Thoracic aorta (tissue), 2 donors: Measurements from ENCODE around the gene RASAL3. TPM values are rescaled to one million over a fixed set of nuclear protein-coding genes. Genes with fewer than 3 reads are reported as not detected.

Experiments used
- ATAC-seq: fragments of 150-250 bp; one replicate; pipeline ENCODE4 v1.8.0; 2017; ENCODE audit warnings: low read depth; ENCODE audit not compliant: insufficient number of reproducible peaks, low FRiP score
- DNase-seq: peaks from one replicate; pipeline ENCODE4 v3.0.0-alpha.2; 2020; ENCODE audit warnings: low spot score
- H3K27ac ChIP-seq, 2 donors: fragments of 200-600 bp; sonication (generic); 1 replicate in 1 of 2; 2 replicates in 1 of 2; pipeline ENCODE4 v1.5.1; 2016; ENCODE audit warnings: mild to moderate bottlenecking in 2 of 2, moderate library complexity in 2 of 2
- H3K27me3 ChIP-seq: fragments of 200-600 bp; sonication (generic); replicated peaks from 2 replicates; pipeline ENCODE4 v1.6.0; 2016; ENCODE audit warnings: mild to moderate bottlenecking; ENCODE audit not compliant: insufficient read depth
- H3K36me3 ChIP-seq: fragments of 200-600 bp; sonication (generic); one replicate; pipeline ENCODE4 v1.5.1; 2016
- H3K4me1 ChIP-seq, 2 donors: fragments of 200-600 bp; sonication (generic); 1 replicate in 1 of 2; 2 replicates in 1 of 2; pipeline versions ENCODE4 v1.5.1 to v1.6.0; 2016; ENCODE audit warnings: low read depth in 2 of 2, mild to moderate bottlenecking in 1 of 2; ENCODE audit not compliant: control insufficient read depth in 1 of 2
- H3K4me3 ChIP-seq: fragments of 200-600 bp; sonication (generic); 2 replicates; pipeline ENCODE4 v1.5.1; 2016; ENCODE audit warnings: mild to moderate bottlenecking
- H3K9me3 ChIP-seq: fragments of 200-600 bp; sonication (generic); 2 replicates; pipeline ENCODE4 v1.5.1; 2016
- CTCF ChIP-seq: fragments of 200-600 bp; sonication (generic); IDR thresholded peaks from one replicate; pipeline ENCODE4 v1.5.1; 2019; ENCODE audit warnings: antibody characterized with exemption
- total RNA-seq, 2 donors: library from RNA; depleted of rRNA; stranded (reverse); fragments of >200 nt; gene quantifications; one replicate each; pipeline versions ENCODE4 v1.1.0 to v1.2.3, GENCODE V29; 2016

The RASAL3 gene
- total RNA-seq, 2 donors from 2014 or later, result 4.1 to 5.1 TPM

DNA sequence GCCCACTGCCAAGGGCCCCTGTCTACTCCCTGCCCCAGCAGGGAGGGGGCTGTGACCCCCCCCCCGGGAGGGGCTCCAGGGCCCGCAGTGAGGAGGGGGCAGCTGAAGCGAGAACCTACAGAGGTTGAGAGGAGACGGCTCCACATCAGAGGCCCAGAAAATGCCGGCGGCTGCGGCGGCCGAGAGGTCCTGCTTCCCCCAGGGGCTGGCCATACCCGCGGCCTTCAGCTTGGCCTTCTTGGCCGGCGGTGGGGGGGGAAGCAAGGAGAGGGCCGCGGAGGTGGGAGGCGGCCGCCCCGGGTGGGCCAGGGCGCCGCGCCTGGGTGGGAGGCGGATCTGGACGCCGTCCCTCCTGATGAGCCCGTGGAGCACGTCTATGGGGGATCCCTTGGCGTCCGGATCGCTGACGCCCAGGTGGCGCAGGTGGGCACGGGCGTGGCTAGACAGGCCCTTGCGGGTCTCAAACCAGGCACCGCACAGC lies 36.3 kb downstream of the RASAL3 start:
- Histone ChIP-seq H3K36me3 (peaks cover 58% of the 10 kb centered on the region), H3K4me1 (peaks cover 15 to 23% of the 10 kb centered on the region in 2 donors), H3K4me3 (no peak overlapping the region), H3K27ac (no peak overlapping the region), H3K27me3 (no peaks in the 10 kb centered on the region), H3K9me3 (no peaks in the 10 kb centered on the region)
- DNase-seq (no peak), ATAC-seq (no peak)
- no peak for TF ChIP-seq CTCF

GRCh38 chr19:15427350-15427700 lies 37.0 kb downstream of the RASAL3 start:
- no peaks in the 10 kb centered on the region for H3K27me3 ChIP-seq
- no peaks in the 10 kb centered on the region for H3K9me3 ChIP-seq
- TF ChIP-seq CTCF, result no peak
- H3K4me1 ChIP-seq, result peaks cover 15 to 29% of the 10 kb centered on the region in 2 donors
- H3K4me3 ChIP-seq, result no peak overlapping the region
- H3K27ac ChIP-seq, result no peak overlapping the region
- DNase-seq (no peak), ATAC-seq (no peak)
- peaks cover 64% of the 10 kb centered on the region for H3K36me3 ChIP-seq

- peaks cover 65% of the 10 kb centered on the region for H3K36me3 ChIP-seq
- ATAC-seq, result no peak
Observed at GRCh38 chr19:15426485-15427349, 37.6 kb downstream of the RASAL3 start.

DNA sequence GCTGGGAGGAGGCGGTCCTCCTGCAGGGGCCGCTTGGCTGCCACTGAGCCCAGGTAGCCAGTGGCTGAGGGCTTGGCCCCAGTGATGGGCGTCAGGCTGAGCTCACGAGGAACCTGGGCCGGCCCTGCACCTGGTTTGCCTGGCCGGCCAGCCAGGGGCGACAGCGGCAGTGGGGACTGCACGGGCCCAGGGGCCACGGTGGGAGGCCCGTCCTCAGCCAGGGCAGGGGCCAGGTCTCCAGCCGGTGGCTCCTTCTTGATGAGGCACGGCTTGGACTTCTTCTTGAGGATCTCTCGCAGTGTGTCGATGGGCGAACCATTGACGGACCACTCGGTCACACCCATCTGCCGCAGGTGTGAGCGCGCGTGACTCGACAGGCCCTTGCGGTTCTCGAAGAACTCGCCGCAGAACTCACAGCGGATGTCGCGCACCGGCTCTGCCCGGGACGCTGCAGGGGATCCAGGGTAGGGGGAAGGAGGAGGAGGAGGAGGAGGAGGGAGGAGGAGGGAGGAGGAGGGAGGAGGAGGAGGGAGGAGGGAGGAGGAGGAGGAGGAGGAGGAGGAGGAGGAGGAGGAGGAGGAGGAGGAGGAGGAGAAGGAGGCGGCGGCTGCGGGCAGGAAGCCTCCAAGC lies 38.9 kb downstream of the RASAL3 start:
- Histone ChIP-seq H3K9me3 (no peaks in the 10 kb centered on the region), H3K36me3 (peaks cover 62% of the 10 kb centered on the region), H3K27ac (no peak overlapping the region), H3K4me1 (peaks cover 4 to 22% of the 10 kb centered on the region in 2 donors), H3K27me3 (no peaks in the 10 kb centered on the region), H3K4me3 (no peak overlapping the region)
- DNase-seq (no peak), ATAC-seq (no peak)
- no peak for TF ChIP-seq CTCF

More at GRCh38 chr19:15426485-15427349, 37.6 kb downstream of the RASAL3 start:
- H3K27ac ChIP-seq, result no peak overlapping the region
- no peaks in the 10 kb centered on the region for H3K27me3 ChIP-seq
- DNase-seq, result no peak
- no peaks in the 10 kb centered on the region for H3K9me3 ChIP-seq
- no peak for TF ChIP-seq CTCF
- H3K4me1 ChIP-seq, result peaks cover 17 to 33% of the 10 kb centered on the region in 2 donors
- H3K4me3 ChIP-seq, result no peak overlapping the region

GRCh38 chr19:15424692-15425272 lies 39.6 kb downstream of the RASAL3 start:
- H3K27me3 ChIP-seq, result no peaks in the 10 kb centered on the region
- H3K4me1 ChIP-seq, result peaks cover 2 to 19% of the 10 kb centered on the region in 2 donors
- DNase-seq (no peak), ATAC-seq (no peak)
- H3K27ac ChIP-seq, result no peak overlapping the region
- H3K9me3 ChIP-seq, result no peaks in the 10 kb centered on the region
- H3K4me3 ChIP-seq, result no peak overlapping the region
- TF ChIP-seq CTCF, result no peak
- peaks cover 61% of the 10 kb centered on the region for H3K36me3 ChIP-seq
